H9 (cell line): ENCODE measurements around the gene NFKBIZ. TPM values are rescaled to one million over a fixed set of nuclear protein-coding genes. Genes with fewer than 3 reads are reported as not detected.

Source experiments
- DNase-seq: peaks from one replicate; pipeline ENCODE4 v3.0.0-alpha.2; 2017
- H2AFZ ChIP-seq: one replicate; pipeline ENCODE4 v1.6.1; 2013; ENCODE audit warnings: mild to moderate bottlenecking, low read length, control low read depth, moderate library complexity
- H2AK5ac ChIP-seq: 2 replicates; pipeline ENCODE4 v1.6.1; 2013; ENCODE audit warnings: low read length, control low read depth, mixed read lengths; ENCODE audit not compliant: insufficient read length
- H2BK120ac ChIP-seq: one replicate; pipeline ENCODE4 v1.6.1; 2013; ENCODE audit warnings: low read depth, mild to moderate bottlenecking, low read length, control low read depth, inconsistent platforms; ENCODE audit not compliant: poor library complexity, severe bottlenecking
- H2BK12ac ChIP-seq: 2 replicates; pipeline ENCODE4 v1.6.1; 2013; ENCODE audit warnings: low read length, control low read depth, mixed read lengths, low read depth; ENCODE audit not compliant: insufficient read length
- H2BK15ac ChIP-seq: 2 replicates; pipeline ENCODE4 v1.6.1; 2013; ENCODE audit warnings: low read depth, low read length, control low read depth
- H2BK20ac ChIP-seq: one replicate; pipeline ENCODE4 v1.6.1; 2013; ENCODE audit warnings: low read depth, mild to moderate bottlenecking, low read length, control low read depth, inconsistent platforms; ENCODE audit not compliant: poor library complexity, severe bottlenecking
- H2BK5ac ChIP-seq: 2 replicates; pipeline ENCODE4 v1.6.1; 2013; ENCODE audit warnings: low read length, control low read depth, mixed read lengths; ENCODE audit not compliant: insufficient read length
- H3K14ac ChIP-seq: 2 replicates; pipeline ENCODE4 v1.6.1; 2013; ENCODE audit warnings: low read length, control low read depth; ENCODE audit not compliant: insufficient read depth
- H3K18ac ChIP-seq: 2 replicates; pipeline ENCODE4 v1.6.1; 2013; ENCODE audit warnings: low read depth, mild to moderate bottlenecking, mixed read lengths, low read length, control low read depth; ENCODE audit not compliant: insufficient read length
- H3K23ac ChIP-seq: 2 replicates; pipeline ENCODE4 v1.6.1; 2013; ENCODE audit warnings: low read length, control low read depth, mixed read lengths, low read depth; ENCODE audit not compliant: insufficient read length
- H3K23me2 ChIP-seq: 2 replicates; pipeline ENCODE4 v1.6.1; 2013; ENCODE audit warnings: low read depth, mild to moderate bottlenecking, mixed read lengths, low read length, control low read depth; ENCODE audit not compliant: insufficient read length, poor library complexity, severe bottlenecking
- H3K27ac ChIP-seq: 2 replicates; pipeline ENCODE4 v1.5.1; 2013; ENCODE audit warnings: low read length, control low read depth, mixed read lengths, low read depth; ENCODE audit not compliant: insufficient read length
- H3K27me3 ChIP-seq: 2 replicates; pipeline ENCODE4 v1.6.1; 2013; ENCODE audit warnings: low read length, control low read depth, inconsistent platforms; ENCODE audit not compliant: insufficient read depth
- H3K4ac ChIP-seq: 2 replicates; pipeline ENCODE4 v1.6.1; 2013; ENCODE audit warnings: low read depth, mild to moderate bottlenecking, control low read depth, inconsistent platforms, low read length, moderate library complexity
- H3K4me1 ChIP-seq: 2 replicates; pipeline ENCODE4 v1.6.1; 2013; ENCODE audit warnings: low read length, control low read depth, inconsistent platforms; ENCODE audit not compliant: insufficient read depth
- H3K4me2 ChIP-seq: 2 replicates; pipeline ENCODE4 v1.6.1; 2013; ENCODE audit warnings: low read length, control low read depth, mixed read lengths; ENCODE audit not compliant: insufficient read length, insufficient read depth
- H3K56ac ChIP-seq: 2 replicates; pipeline ENCODE4 v1.6.1; 2013; ENCODE audit warnings: low read depth, mild to moderate bottlenecking, mixed read lengths, low read length, control low read depth; ENCODE audit not compliant: insufficient read length
- H3K79me1 ChIP-seq: 2 replicates; pipeline ENCODE4 v1.6.1; 2013; ENCODE audit warnings: low read depth, mild to moderate bottlenecking, moderate library complexity, low read length, control low read depth, inconsistent platforms; ENCODE audit not compliant: insufficient read depth, poor library complexity, severe bottlenecking
- H3K79me2 ChIP-seq: 2 replicates; pipeline ENCODE4 v1.6.1; 2013; ENCODE audit warnings: low read length, control low read depth, inconsistent platforms; ENCODE audit not compliant: insufficient read depth
- H3K9ac ChIP-seq: 2 replicates; pipeline ENCODE4 v1.6.1; 2013; ENCODE audit warnings: low read length, control low read depth, mixed read lengths; ENCODE audit not compliant: insufficient read length; ENCODE audit errors: extremely low read depth
- H3K9me3 ChIP-seq: one replicate; pipeline ENCODE4 v1.6.1; 2013; ENCODE audit warnings: low read depth, low read length, inconsistent platforms; ENCODE audit not compliant: control insufficient read depth
- H3T11ph ChIP-seq: one replicate; pipeline ENCODE4 v1.6.1; 2013; ENCODE audit warnings: mild to moderate bottlenecking, low read length, control low read depth, inconsistent platforms
- H4K20me1 ChIP-seq: one replicate; pipeline ENCODE4 v1.6.1; 2013; ENCODE audit not compliant: control insufficient read depth, insufficient read length, insufficient read depth
- H4K5ac ChIP-seq: 2 replicates; pipeline ENCODE4 v1.6.1; 2013; ENCODE audit warnings: low read depth, mild to moderate bottlenecking, mixed read lengths, low read length, control low read depth; ENCODE audit not compliant: insufficient read length
- H4K8ac ChIP-seq: replicated peaks from 2 replicates; pipeline ENCODE4 v1.6.1; 2013; ENCODE audit warnings: low read length, control low read depth, mixed read lengths, low read depth; ENCODE audit not compliant: insufficient read length
- H4K91ac ChIP-seq: 2 replicates; pipeline ENCODE4 v1.6.1; 2013; ENCODE audit warnings: low read depth, mild to moderate bottlenecking, moderate library complexity, mixed read lengths, low read length, control low read depth; ENCODE audit not compliant: insufficient read length
- H3K27ac Mint-ChIP-seq, 3 experiments: 2 replicates in 2 of 3; 3 replicates in 1 of 3; pipeline ENCODE4 v1.8.0; 2020 to 2021; ENCODE audit warnings: mixed read lengths in 3 of 3, mild to moderate bottlenecking in 1 of 3, moderate library complexity in 1 of 3
- H3K27me3 Mint-ChIP-seq: 2 replicates; pipeline ENCODE4 v1.8.0; 2021; ENCODE audit warnings: low read depth, mild to moderate bottlenecking, moderate library complexity, mixed read lengths
- H3K36me3 Mint-ChIP-seq, 3 experiments: 2 replicates in 2 of 3; 3 replicates in 1 of 3; pipeline ENCODE4 v1.8.0; 2020 to 2021; ENCODE audit warnings: low read depth in 3 of 3, mixed read lengths in 3 of 3; ENCODE audit not compliant: insufficient read depth in 1 of 3
- H3K4me1 Mint-ChIP-seq, 2 experiments: 2 replicates each; pipeline ENCODE4 v1.8.0; 2020; ENCODE audit warnings: mixed read lengths in 2 of 2
- H3K4me3 Mint-ChIP-seq, 2 experiments: 2 replicates in 1 of 2; 3 replicates in 1 of 2; pipeline ENCODE4 v1.8.0; 2020 to 2021; ENCODE audit warnings: mild to moderate bottlenecking in 2 of 2, mixed read lengths in 2 of 2, moderate library complexity in 1 of 2
- H3K9me3 Mint-ChIP-seq, 2 experiments: 2 replicates in 1 of 2; 3 replicates in 1 of 2; pipeline ENCODE4 v1.8.0; 2020; ENCODE audit warnings: mild to moderate bottlenecking in 2 of 2, mixed read lengths in 2 of 2, moderate library complexity in 1 of 2
- CTCF ChIP-seq: fragments of 200-600 bp; sonication (generic); conservative IDR thresholded peaks from 3 replicates; pipeline ENCODE4 v1.8.0; 2021; ENCODE audit warnings: antibody characterized with exemption, mild to moderate bottlenecking
- WGBS: extraction: QIAGEN DNeasy Blood & Tissue Kit; methylation state at CpG from one replicate; pipeline ENCODE4 v1.1.7; 2013; ENCODE audit warnings: missing lambda C conversion rate, low lambda C conversion rate, mixed read lengths; ENCODE audit not compliant: insufficient read length; ENCODE audit errors: extremely low coverage; 5-methylcytosine and 5-hydroxymethylcytosine counted together
- total RNA-seq: library from RNA; stranded (reverse); gene quantifications from 2 replicates; pipeline ENCODE4 v1.2.1, GENCODE V29; 2021

NFKBIZ gene
- total RNA-seq, 1 experiment from 2014 or later: 11.1 TPM

- Mint-ChIP-seq H3K36me3 (no peaks in the 10 kb centered on the region), H3K4me3 (no peak overlapping the region), H3K9me3 (peaks cover 2 to 6% of the 10 kb centered on the region in 2 experiments), H3K27me3 (no peaks in the 10 kb centered on the region), H3K27ac (peak overlapping the region in 1 of 3 experiments; percentile 47; a peak in 1 of 7 replicates), H3K4me1 (no peaks in the 10 kb centered on the region)
- no peak overlapping the region for H2BK5ac ChIP-seq
- H3K79me1 ChIP-seq: no peaks in the 10 kb centered on the region
- no peaks in the 10 kb centered on the region for H4K20me1 ChIP-seq
- H3K14ac ChIP-seq: no peak overlapping the region
- no peak overlapping the region for H3K4ac ChIP-seq
- no peak overlapping the region for H3K9ac ChIP-seq
- H3K4me2 ChIP-seq: no peak overlapping the region
- no peak overlapping the region for H3K23ac ChIP-seq
- no peak for TF ChIP-seq CTCF
- no peak overlapping the region for H2AK5ac ChIP-seq
- no peak for DNase-seq
- no peaks in the 10 kb centered on the region for H3K9me3 ChIP-seq
- H2BK120ac ChIP-seq: no peak overlapping the region
- H3K4me1 ChIP-seq: no peaks in the 10 kb centered on the region
- H2BK12ac ChIP-seq: no peak overlapping the region
- H4K5ac ChIP-seq: no peak overlapping the region
- H2BK15ac ChIP-seq: no peak overlapping the region
- no peak overlapping the region for H3K18ac ChIP-seq
- H3K23me2 ChIP-seq: no peaks in the 10 kb centered on the region
- H3K27ac ChIP-seq: no peak overlapping the region
- H3K79me2 ChIP-seq: no peaks in the 10 kb centered on the region
- no peak overlapping the region for H4K8ac ChIP-seq
- no CpG with 5 or more reads among the region's 3 CpGs for WGBS
- no peak overlapping the region for H2AFZ ChIP-seq
- no peak overlapping the region for H3K56ac ChIP-seq
- no peak overlapping the region for H2BK20ac ChIP-seq
- no peaks in the 10 kb centered on the region for H3K27me3 ChIP-seq
- no peak overlapping the region for H3T11ph ChIP-seq
- no peak overlapping the region for H4K91ac ChIP-seq
Observed at GRCh38 chr3:101888653-101889052, 39.3 kb downstream of the NFKBIZ start.
